ENCODE results near the gene CHPF.
A peak's percentile ranks its signal among the peaks of the same experiment; 100 is the strongest.

CHPF gene

GRCh38 chr2:219565130-219566080, 21.8 kb upstream of the CHPF start:
- no peak for TF ChIP-seq CTCF (conservative IDR thresholded peaks at IDR 0.05)
- H3K27ac ChIP-seq: no peak overlapping the region

DNA sequence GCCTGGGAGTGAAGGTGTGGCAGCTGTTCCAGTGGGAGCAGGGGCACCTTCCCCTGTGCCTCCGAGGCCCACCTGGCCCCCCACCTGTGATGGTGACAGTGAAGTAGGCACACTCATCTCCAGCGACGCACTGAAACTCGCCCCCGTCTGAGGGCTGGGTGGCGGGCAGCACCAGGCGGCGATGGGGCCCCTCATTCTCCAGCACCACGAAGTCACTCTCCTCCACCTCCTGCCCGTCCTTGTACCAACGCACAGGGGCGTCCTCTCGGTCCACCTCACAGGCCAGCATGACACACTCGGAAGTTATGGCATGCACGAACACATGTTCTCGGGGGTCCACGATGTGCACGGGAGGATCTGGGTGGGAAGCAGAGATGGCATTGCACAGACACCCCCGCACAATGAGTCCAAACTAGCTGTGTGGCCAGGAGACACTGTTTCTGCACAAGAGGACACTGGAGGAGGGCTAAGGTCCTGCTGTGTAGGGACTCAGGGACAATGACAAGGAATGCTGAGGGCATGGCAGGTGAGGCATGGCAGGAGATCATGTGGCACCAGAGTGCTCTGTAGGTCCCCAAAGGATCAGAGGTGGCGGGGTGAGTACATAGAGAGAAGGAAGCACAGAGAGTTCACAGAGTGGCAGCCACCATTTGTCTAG, 19.8 kb upstream of the CHPF start:
- TF ChIP-seq CTCF (conservative IDR thresholded peaks at IDR 0.05): no peak

GRCh38 chr2:219562049-219563020, 18.7 kb upstream of the CHPF start:
- H3K27ac ChIP-seq: no peak overlapping the region
- no peak for TF ChIP-seq CTCF (conservative IDR thresholded peaks at IDR 0.05)

More for the DNA sequence above, 19.8 kb upstream of the CHPF start:
- no peak overlapping the region for H3K27ac ChIP-seq

DNA sequence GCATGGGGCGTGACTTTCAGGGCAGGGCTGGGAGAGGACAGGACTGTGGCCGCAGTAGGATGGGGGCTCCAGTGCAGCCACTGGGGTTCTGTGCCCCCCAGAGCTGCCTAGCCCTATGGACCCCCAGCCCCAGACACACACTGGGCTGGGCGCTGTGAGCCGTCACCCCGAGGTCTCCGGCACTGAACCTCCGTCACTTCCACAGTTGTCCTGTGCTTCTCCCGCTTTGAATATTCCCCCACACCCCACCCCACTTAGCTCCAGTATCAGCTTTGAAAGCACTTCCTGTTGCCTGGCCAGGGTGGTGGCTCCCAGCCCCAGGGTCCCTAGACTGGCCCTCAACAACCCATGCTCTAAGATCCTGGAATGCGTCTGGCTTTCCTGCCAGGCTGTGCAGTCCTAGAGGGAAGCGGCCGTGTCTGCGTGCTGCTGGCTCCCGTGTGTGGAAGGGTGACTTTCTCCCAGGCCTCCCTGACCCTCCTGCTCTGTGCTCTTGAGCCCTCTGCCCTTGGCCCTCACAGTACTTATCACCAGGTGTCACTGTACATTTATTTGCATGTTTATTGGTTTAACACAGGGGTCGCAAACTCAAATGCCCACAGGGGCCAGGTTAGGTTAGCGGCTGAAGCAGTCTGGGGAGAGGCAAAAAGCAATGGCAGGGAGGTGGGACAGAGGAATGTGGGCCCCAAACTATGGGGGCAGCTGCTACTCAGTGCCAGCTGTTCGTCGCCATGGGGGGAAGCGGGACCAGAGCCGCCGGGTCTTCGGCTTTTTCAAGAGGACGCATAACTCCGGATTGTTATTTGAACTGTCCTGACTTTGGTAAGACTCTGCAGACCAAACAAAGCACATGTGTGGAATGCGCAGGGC, 17.8 kb upstream of the CHPF start:
- TF ChIP-seq CTCF (conservative IDR thresholded peaks at IDR 0.05): no peak
- H3K27ac ChIP-seq: no peak overlapping the region

- no peak overlapping the region for H3K27ac ChIP-seq
- TF ChIP-seq CTCF (conservative IDR thresholded peaks at IDR 0.05): no peak
These were observed 17.2 kb upstream of the CHPF start for GRCh38 chr2:219560893-219561178.

- H3K27ac ChIP-seq: no peak overlapping the region
- TF ChIP-seq CTCF (conservative IDR thresholded peaks at IDR 0.05): peak; percentile 76
These were observed 16.7 kb upstream of the CHPF start for GRCh38 chr2:219560037-219560892.
